Kidney (tissue), 14 donors: ENCODE results near the gene PYGM. TPM values are rescaled to one million over a fixed set of nuclear protein-coding genes. Genes with fewer than 3 reads are reported as not detected.

Experiments
- DNase-seq, 5 donors: peaks; one replicate each; pipeline ENCODE4 v3.0.0-alpha.2; 2013 to 2020
- FAIRE-seq: peaks from 2 replicates; lab custom pipeline; 2012; peaks lifted over from hg19 to GRCh38; lab: Jason Lieb, UNC
- H3K27ac ChIP-seq, 2 donors: one replicate each; pipeline ENCODE4 v1.7.0; 2013; ENCODE audit warnings: low read depth in 2 of 2, low read length in 2 of 2, inconsistent platforms in 1 of 2
- H3K27me3 ChIP-seq: one replicate; pipeline ENCODE4 v1.7.1; 2013; ENCODE audit warnings: low read length, inconsistent platforms; ENCODE audit not compliant: control insufficient read depth, insufficient read depth
- H3K36me3 ChIP-seq, 3 donors: one replicate each; pipeline versions ENCODE4 v1.7.0 to v1.7.1; 2013; ENCODE audit warnings: low read length in 3 of 3, control low read depth in 1 of 3, inconsistent platforms in 1 of 3; ENCODE audit not compliant: insufficient read depth in 3 of 3, control insufficient read depth in 2 of 3
- H3K4me1 ChIP-seq, 3 donors: one replicate each; pipeline versions ENCODE4 v1.7.0 to v1.7.1; 2013; ENCODE audit warnings: low read length in 3 of 3, inconsistent platforms in 1 of 3, low read depth in 1 of 3; ENCODE audit not compliant: control insufficient read depth in 2 of 3, insufficient read depth in 2 of 3
- H3K4me3 ChIP-seq, 3 donors: one replicate each; pipeline versions ENCODE4 v1.7.0 to v1.8.1; 2013; ENCODE audit warnings: low read length in 3 of 3, control low read depth in 1 of 3, inconsistent platforms in 1 of 3
- H3K9ac ChIP-seq, 3 donors: one replicate each; pipeline versions ENCODE4 v1.7.0 to v1.7.1; 2013; ENCODE audit warnings: low read length in 3 of 3, control low read depth in 1 of 3, inconsistent platforms in 1 of 3
- H3K9me3 ChIP-seq, 3 donors: one replicate each; pipeline versions ENCODE4 v1.7.0 to v1.7.1; 2013; ENCODE audit warnings: low read length in 3 of 3, control low read depth in 1 of 3, inconsistent platforms in 1 of 3; ENCODE audit not compliant: control insufficient read depth in 2 of 3, insufficient read depth in 1 of 3
- CTCF ChIP-seq: IDR thresholded peaks from 3 replicates; pipeline ENCODE4 v1.5.1; 2012; ENCODE audit warnings: mild to moderate bottlenecking, moderate library complexity, borderline replicate concordance; ENCODE audit not compliant: insufficient read depth; ENCODE audit errors: extremely low read depth
- intact Hi-C: fragments of 100-400 bp; cut with DNase I; formaldehyde crosslinking; loops from one replicate; pipeline ENCODE4 v1.11.1; 2022
- polyA plus RNA-seq: library from polyadenylated mRNA; stranded (reverse); fragments of 350-450 nt; fragmentation: Illumina TruSeq; extraction: RNeasy Lipid Tissue Mini Kit (QIAGEN cat#74804); gene quantifications from one replicate; pipeline ENCODE4 v1.2.3, GENCODE V29; 2014; ENCODE audit warnings: low read depth, low replicate concordance; ENCODE audit not compliant: insufficient read depth
- total RNA-seq: library from RNA; stranded (reverse); fragmentation: NEBNext Ultra II Directional; extraction: Animal tissue kit (Norgen Biotek cat#: 25700); gene quantifications from one replicate; pipeline ENCODE4 v1.2.1, GENCODE V29; 2021
- donor health status: control.
- donor health status: control.
- donor health status: control.
- donor health status: control.
- donor health status: control.
- donor health status: DM: yes; HTN: yes; CAD: no.
- donor health status: Normal renal cell carcinoma (clear cell type).

PYGM gene
- total and polyA plus RNA-seq, 2 donors from 2014 or later = 2.5 to 8.6 TPM

- H3K9me3 ChIP-seq = no peaks in the 10 kb centered on the region
- FAIRE-seq (no peak), DNase-seq (peak; percentile 76 to 90 (median 80))
- TF ChIP-seq CTCF = no peak
- H3K36me3 ChIP-seq = no peaks in the 10 kb centered on the region
- H3K4me3 ChIP-seq = no peak overlapping the region
- H3K9ac ChIP-seq = no peak overlapping the region
- H3K4me1 ChIP-seq = no peaks in the 10 kb centered on the region
- no peaks in the 10 kb centered on the region for H3K27me3 ChIP-seq
- H3K27ac ChIP-seq = no peak overlapping the region
- intact Hi-C loops = no loop called here
These were observed 29.9 kb downstream of the PYGM start for GRCh38 chr11:64729851-64730382.

- Histone ChIP-seq H3K4me3 (no peak overlapping the region), H3K36me3 (no peaks in the 10 kb centered on the region), H3K9ac (no peak overlapping the region), H3K27me3 (no peaks in the 10 kb centered on the region), H3K4me1 (no peaks in the 10 kb centered on the region), H3K9me3 (no peaks in the 10 kb centered on the region), H3K27ac (no peak overlapping the region)
- no peak for TF ChIP-seq CTCF
- intact Hi-C loops = no loop called here
- DNase-seq (peak in 1 of 5 donors; percentile 59), FAIRE-seq (no peak)
These were observed 30.9 kb downstream of the PYGM start for GRCh38 chr11:64728757-64729365.

- Histone ChIP-seq H3K27me3 (peaks cover 3% of the 10 kb centered on the region), H3K4me3 (no peak overlapping the region), H3K27ac (no peak overlapping the region), H3K9ac (no peak overlapping the region), H3K36me3 (no peaks in the 10 kb centered on the region), H3K4me1 (no peaks in the 10 kb centered on the region), H3K9me3 (no peaks in the 10 kb centered on the region)
- TF ChIP-seq CTCF = no peak
- FAIRE-seq (no peak), DNase-seq (peak in 1 of 5 donors; percentile 22)
- intact Hi-C loops = no loop called here
These were observed 32.8 kb downstream of the PYGM start for GRCh38 chr11:64726867-64727530.
